DOHH2 (cell line): ENCODE data around the gene DMD.

Experiments used
- CTCF ChIP-seq: fragments of 200-600 bp; sonication (generic); IDR thresholded peaks from one replicate; pipeline ENCODE4 v1.5.1; 2014; ENCODE audit warnings: antibody characterized with exemption, mild to moderate bottlenecking, low read depth, low read length; ENCODE audit not compliant: poor library complexity, severe bottlenecking
- EZH2phosphoT487 ChIP-seq: fragments of 200-600 bp; sonication (generic); IDR thresholded peaks from 2 replicates; pipeline ENCODE4 v1.6.1; 2017; ENCODE audit warnings: borderline replicate concordance, mild to moderate bottlenecking, antibody characterized with exemption, low read length, moderate library complexity, mixed read lengths

GRCh38 chrX:31487951-31488350, 1723.4 kb downstream of the DMD start:
- TF ChIP-seq CTCF (no peak), EZH2phosphoT487 (no peak)
